Measurements from ENCODE around the gene XYLB. TPM values are rescaled to one million over a fixed set of nuclear protein-coding genes. Genes with fewer than 3 reads are reported as not detected.

Gene XYLB
- polyA plus RNA-seq, 1 donor from 2014 or later = 0.50 TPM

DNA sequence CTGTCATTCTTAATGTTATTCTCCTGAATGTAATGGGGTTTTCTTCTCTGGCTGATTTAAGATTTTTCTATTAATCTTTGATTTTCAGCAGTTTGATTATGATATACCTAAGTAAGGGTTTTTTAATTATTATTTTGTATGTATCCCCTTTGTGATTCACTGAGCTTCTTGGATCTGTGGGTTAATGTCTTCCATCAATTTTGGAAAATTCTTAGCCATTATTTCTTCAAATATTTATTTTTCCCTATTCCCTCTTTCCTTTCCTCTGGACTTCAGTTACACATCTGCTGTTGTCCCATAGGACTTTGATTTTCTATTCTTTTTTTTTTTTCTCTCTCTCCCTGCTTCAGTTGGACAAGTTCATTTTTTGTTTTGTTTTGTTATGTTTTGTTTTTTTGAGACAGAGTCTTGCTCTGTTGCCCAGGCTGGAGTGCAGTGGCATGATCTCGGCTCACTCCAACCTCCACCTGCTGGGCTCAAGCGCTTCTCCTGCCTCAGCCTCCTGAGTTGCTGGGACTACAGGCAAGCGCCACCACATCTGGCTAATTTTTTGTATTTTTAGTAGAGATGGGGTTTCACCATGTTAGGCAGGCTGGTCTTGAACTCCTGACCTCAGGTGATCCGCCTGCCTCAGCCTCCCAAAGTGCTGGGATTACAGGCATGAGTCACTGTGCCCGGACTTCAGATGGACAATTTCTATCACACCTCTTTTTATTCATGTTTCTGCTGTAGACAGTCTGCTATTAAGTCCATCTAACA is 40.6 kb downstream of the XYLB start:
- TF ChIP-seq SMC3 (conservative IDR thresholded peaks at IDR 0.05; ENCODE audit: poor library complexity) = no peak
- no peak for TF ChIP-seq TAF1 (IDR thresholded peaks at IDR 0.05; ENCODE audit: low read depth)
- no peak for TF ChIP-seq POLR2AphosphoS5 (IDR thresholded peaks at IDR 0.05)
- TF ChIP-seq EP300 (conservative IDR thresholded peaks at IDR 0.05; ENCODE audit: poor library complexity, severe bottlenecking) = no peak
- no peak for TF ChIP-seq RAD21 (conservative IDR thresholded peaks at IDR 0.05)
- no peak for TF ChIP-seq MXI1 (conservative IDR thresholded peaks at IDR 0.05; ENCODE audit: poor library complexity, severe bottlenecking)
- no peaks in the 10 kb centered on the region for H3K9me3 ChIP-seq (ENCODE audit: low read length)

GRCh38 chr3:38387862-38388261 is 41.3 kb downstream of the XYLB start:
- no peak overlapping the region for H3K4me2 ChIP-seq (ENCODE audit: low read length)
- no peak overlapping the region for H3K4me3 ChIP-seq (ENCODE audit: low read length)
- TF ChIP-seq RAD21 (conservative IDR thresholded peaks at IDR 0.05) = no peak
- no peaks in the 10 kb centered on the region for H3K36me3 ChIP-seq (ENCODE audit: insufficient read depth, low read length)
- H3K9me2 ChIP-seq (ENCODE audit: insufficient read depth, low read length) = no peaks in the 10 kb centered on the region
- H4K20me1 ChIP-seq (ENCODE audit: insufficient read depth) = no peaks in the 10 kb centered on the region
- no peak overlapping the region for H3K27ac ChIP-seq (ENCODE audit: low read length)
- no peaks in the 10 kb centered on the region for H3F3A ChIP-seq (ENCODE audit: insufficient read depth, low read length, poor library complexity, severe bottlenecking)
- no peaks in the 10 kb centered on the region for H3K27me3 ChIP-seq (ENCODE audit: insufficient read depth, low read depth, low read length)
- H2AFZ ChIP-seq (ENCODE audit: low read depth, low read length) = no peak overlapping the region
- H3K79me2 ChIP-seq (replicated peaks; ENCODE audit: insufficient read depth, low read length) = no peaks in the 10 kb centered on the region
- no peaks in the 10 kb centered on the region for H3K9me3 ChIP-seq (ENCODE audit: low read length)
- H3K9ac ChIP-seq (ENCODE audit: low read length) = no peak overlapping the region

More for the DNA sequence above, 40.6 kb downstream of the XYLB start:
- H3F3A ChIP-seq (ENCODE audit: insufficient read depth, low read length, poor library complexity, severe bottlenecking) = no peaks in the 10 kb centered on the region
- no peak overlapping the region for H3K4me3 ChIP-seq (ENCODE audit: low read length)
- no peaks in the 10 kb centered on the region for H3K27me3 ChIP-seq (ENCODE audit: insufficient read depth, low read depth, low read length)
- no peaks in the 10 kb centered on the region for H3K79me2 ChIP-seq (replicated peaks; ENCODE audit: insufficient read depth, low read length)
- H3K4me2 ChIP-seq (ENCODE audit: low read length) = no peak overlapping the region
- H3K36me3 ChIP-seq (ENCODE audit: insufficient read depth, low read length) = no peaks in the 10 kb centered on the region
- no peaks in the 10 kb centered on the region for H3K9me2 ChIP-seq (ENCODE audit: insufficient read depth, low read length)
- no peaks in the 10 kb centered on the region for H4K20me1 ChIP-seq (ENCODE audit: insufficient read depth)
- no peak overlapping the region for H3K9ac ChIP-seq (ENCODE audit: low read length)
- H3K27ac ChIP-seq (ENCODE audit: low read length) = no peak overlapping the region
- H2AFZ ChIP-seq (ENCODE audit: low read depth, low read length) = no peak overlapping the region

- H2AFZ ChIP-seq (ENCODE audit: low read depth, low read length) = no peak overlapping the region
- no peaks in the 10 kb centered on the region for H3K79me2 ChIP-seq (replicated peaks; ENCODE audit: insufficient read depth, low read length)
- no peaks in the 10 kb centered on the region for H3F3A ChIP-seq (ENCODE audit: insufficient read depth, low read length, poor library complexity, severe bottlenecking)
- H3K9ac ChIP-seq (ENCODE audit: low read length) = no peak overlapping the region
- no peak overlapping the region for H3K4me3 ChIP-seq (ENCODE audit: low read length)
- no peak overlapping the region for H3K4me2 ChIP-seq (ENCODE audit: low read length)
- no peaks in the 10 kb centered on the region for H3K9me2 ChIP-seq (ENCODE audit: insufficient read depth, low read length)
- no peaks in the 10 kb centered on the region for H4K20me1 ChIP-seq (ENCODE audit: insufficient read depth)
- H3K27ac ChIP-seq (ENCODE audit: low read length) = no peak overlapping the region
- TF ChIP-seq CTCF (IDR thresholded peaks at IDR 0.05; ENCODE audit: poor library complexity, severe bottlenecking) = no peak
- TF ChIP-seq SMC3 (conservative IDR thresholded peaks at IDR 0.05; ENCODE audit: poor library complexity) = no peak
- TF ChIP-seq TAF1 (IDR thresholded peaks at IDR 0.05; ENCODE audit: low read depth) = no peak
- no peak for TF ChIP-seq RAD21 (conservative IDR thresholded peaks at IDR 0.05)
- no peak for TF ChIP-seq EZH2 (IDR thresholded peaks at IDR 0.05; ENCODE audit: borderline replicate concordance, insufficient read depth, low read length, poor library complexity, severe bottlenecking)
- no peak for TF ChIP-seq EP300 (conservative IDR thresholded peaks at IDR 0.05; ENCODE audit: poor library complexity, severe bottlenecking)
- TF ChIP-seq, protein P1, sequence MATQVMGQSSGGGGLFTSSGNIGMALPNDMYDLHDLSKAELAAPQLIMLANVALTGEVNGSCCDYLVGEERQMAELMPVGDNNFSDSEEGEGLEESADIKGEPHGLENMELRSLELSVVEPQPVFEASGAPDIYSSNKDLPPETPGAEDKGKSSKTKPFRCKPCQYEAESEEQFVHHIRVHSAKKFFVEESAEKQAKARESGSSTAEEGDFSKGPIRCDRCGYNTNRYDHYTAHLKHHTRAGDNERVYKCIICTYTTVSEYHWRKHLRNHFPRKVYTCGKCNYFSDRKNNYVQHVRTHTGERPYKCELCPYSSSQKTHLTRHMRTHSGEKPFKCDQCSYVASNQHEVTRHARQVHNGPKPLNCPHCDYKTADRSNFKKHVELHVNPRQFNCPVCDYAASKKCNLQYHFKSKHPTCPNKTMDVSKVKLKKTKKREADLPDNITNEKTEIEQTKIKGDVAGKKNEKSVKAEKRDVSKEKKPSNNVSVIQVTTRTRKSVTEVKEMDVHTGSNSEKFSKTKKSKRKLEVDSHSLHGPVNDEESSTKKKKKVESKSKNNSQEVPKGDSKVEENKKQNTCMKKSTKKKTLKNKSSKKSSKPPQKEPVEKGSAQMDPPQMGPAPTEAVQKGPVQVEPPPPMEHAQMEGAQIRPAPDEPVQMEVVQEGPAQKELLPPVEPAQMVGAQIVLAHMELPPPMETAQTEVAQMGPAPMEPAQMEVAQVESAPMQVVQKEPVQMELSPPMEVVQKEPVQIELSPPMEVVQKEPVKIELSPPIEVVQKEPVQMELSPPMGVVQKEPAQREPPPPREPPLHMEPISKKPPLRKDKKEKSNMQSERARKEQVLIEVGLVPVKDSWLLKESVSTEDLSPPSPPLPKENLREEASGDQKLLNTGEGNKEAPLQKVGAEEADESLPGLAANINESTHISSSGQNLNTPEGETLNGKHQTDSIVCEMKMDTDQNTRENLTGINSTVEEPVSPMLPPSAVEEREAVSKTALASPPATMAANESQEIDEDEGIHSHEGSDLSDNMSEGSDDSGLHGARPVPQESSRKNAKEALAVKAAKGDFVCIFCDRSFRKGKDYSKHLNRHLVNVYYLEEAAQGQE (IDR thresholded peaks at IDR 0.05; ENCODE audit: borderline replicate concordance) = no peak
- TF ChIP-seq MXI1 (conservative IDR thresholded peaks at IDR 0.05; ENCODE audit: poor library complexity, severe bottlenecking) = no peak
- TF ChIP-seq POLR2AphosphoS5 (IDR thresholded peaks at IDR 0.05) = no peak
- H3K27me3 ChIP-seq (ENCODE audit: insufficient read depth, low read depth, low read length) = no peaks in the 10 kb centered on the region
- no peaks in the 10 kb centered on the region for H3K9me3 ChIP-seq (ENCODE audit: low read length)
- H3K36me3 ChIP-seq (ENCODE audit: insufficient read depth, low read length) = no peaks in the 10 kb centered on the region
These were observed 46.1 kb downstream of the XYLB start for GRCh38 chr3:38392604-38393163.
